TTC549 (cell line): ENCODE data around the gene PDE1C.
A peak's percentile ranks its signal among the peaks of the same experiment; 100 is the strongest.

Source experiments
- FAIRE-seq: peaks from 2 replicates; lab custom pipeline; 2012; peaks lifted over from hg19 to GRCh38; lab: Jason Lieb, UNC

The PDE1C gene

DNA sequence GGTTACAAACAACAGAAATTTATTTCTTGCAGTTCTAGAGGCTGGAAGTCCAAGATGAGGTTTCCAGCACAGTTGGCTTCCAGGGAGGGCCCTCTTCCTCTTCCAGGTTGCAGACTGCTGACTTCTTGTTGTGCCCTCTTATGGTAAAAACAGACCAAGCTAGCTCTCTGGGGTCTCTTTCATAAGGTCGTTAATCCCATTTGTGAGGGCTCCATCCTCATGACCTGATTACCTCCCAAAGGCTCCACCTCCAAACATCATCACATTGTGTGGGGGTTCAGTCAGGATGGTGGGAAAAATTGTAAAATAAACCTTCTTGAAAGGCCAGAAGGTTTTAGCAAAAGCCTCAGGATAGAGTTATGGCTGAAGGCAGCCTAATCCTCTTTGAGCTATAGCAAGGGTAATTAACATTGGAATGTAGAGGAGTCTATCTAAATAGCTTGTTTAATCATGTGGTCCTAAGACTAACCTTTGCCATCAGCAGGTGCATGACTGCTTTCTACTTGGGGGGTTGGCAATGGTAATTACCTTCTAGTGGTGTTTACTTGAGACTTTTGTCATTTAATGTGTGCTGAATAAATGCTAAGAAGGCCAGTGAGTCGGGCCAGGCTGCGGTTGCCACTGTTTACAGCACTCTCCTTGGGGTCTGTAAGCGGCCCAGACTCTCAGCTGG is 302.4 kb downstream of the PDE1C start:
- FAIRE-seq = no peak

DNA sequence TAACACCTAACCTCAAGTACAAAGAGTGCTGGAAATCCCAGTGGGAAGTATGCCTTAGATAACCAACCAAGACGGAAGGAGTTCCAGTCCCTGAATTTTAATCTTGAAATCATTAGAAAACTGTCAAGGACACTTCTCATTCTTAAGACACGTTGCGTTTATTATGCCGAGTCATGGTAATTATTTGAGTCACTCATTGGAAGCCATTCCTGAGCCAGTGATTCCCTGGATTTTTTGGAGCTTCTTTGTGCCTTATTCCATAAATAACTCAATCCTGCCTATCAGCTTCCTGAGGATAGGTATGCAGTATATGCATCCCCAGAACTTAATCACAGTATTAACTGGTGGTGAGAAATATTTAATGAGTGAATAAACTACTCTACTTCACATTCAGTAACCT is 305.7 kb downstream of the PDE1C start:
- no peak for FAIRE-seq

DNA sequence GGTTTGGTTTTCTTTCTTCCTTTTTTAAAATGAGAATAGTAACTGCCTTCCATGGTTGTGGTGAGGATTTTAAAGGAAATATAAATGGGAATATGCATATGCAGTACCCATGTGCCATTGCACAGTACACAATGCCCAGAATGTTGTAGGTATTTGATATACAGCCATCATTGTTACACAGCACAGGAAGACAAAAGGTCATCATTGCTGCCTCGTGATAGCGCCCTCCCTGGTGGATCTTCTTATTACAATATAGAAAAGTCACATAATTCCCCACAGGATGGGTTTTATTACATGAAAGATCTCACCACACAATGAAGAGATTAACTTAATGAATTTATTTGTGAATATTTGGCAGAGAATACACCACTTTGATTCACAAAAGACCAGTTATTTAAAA is 306.7 kb downstream of the PDE1C start:
- no peak for FAIRE-seq

DNA sequence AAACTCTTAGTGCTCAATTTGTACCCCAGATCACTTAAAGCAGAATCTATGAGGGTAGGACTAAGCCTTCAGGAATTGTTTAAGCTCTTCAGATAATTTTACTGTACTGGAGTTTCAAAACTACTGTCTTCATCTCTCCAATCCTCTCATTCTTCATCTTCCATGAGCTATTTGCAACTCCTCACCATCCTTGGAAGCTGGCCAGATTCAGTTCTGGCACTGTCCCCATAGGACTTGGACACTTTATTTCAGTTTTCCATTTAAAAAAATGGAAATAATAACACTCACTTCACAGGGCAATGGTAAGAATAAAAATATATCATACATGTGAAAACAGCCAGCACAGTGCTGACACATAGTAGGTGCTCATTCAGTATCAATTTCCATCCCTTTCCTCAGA is 308.6 kb downstream of the PDE1C start:
- no peak for FAIRE-seq

DNA sequence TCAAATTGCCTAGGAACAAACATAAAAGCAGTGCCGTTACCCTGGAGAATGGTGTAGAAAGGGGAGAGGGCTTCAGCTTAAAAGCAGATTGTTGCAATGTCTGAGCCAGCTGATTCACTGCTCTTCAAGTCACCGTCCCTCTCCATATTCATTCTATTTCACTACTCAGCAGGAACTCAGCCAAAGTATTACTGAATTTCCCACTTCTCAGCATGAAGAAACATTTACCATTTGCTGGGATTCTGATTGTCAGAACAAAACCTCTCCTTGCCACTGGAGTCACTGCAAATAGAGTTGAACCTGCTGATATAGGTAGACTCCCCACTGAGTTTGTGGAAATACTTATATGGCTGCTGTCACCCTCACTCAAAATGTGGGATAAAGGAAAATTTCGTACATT is 311.5 kb downstream of the PDE1C start:
- FAIRE-seq = no peak

DNA sequence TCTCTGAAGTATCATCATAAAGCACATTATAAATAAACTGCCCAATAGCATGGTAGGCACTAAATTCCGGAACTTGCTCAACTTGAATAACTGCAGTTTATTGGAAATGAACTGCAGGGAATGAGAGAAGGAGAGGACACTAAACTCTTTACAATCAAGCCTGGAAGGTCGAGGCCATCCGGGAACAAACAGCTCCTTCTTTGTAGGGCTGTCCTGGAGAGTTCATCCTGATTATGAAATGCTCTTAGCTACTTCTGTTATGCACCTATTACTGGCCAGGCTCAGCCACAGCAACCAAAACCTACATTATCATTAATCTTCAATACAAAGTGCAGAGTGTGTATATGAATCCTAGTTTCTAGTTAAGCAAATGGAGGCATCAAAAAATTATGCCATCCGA is 318.5 kb downstream of the PDE1C start:
- no peak for FAIRE-seq

DNA sequence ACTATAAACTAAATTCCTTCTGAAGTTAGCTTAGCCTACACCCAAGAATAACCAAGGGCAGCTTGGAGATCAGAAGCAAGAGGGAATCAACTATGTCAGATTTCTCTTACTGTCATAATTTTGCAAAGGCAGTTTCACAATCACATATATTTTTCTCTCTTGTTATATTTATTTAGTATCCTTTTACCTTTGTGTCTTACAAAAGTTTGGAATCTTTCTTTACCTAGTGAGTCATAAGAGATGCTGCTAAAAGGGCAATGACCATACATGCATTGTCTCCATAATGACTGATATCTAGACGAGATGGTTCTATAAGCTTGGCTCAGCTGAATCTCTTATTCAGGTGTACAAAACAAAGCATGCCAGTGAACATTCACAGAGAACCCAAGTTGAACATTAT is 322.1 kb downstream of the PDE1C start:
- no peak for FAIRE-seq

DNA sequence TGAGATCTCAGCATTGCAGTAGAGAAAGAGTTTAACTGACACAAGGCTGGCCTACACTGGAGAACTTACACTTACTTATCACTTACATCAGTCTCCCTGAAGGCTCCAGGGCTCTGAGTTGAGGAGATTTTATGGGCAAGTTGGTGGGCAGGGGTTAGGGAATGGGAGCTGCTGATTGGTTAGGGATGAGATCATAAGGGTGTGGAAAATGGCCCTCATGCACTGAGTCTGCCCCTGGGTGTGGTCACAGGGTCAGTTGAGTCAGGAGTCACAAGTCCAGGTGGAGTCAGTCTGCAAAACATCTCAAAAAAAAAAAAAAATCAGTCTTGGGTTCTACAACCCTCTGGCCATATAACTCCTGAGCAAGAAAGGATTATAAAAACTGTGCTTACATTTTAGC is 322.7 kb downstream of the PDE1C start:
- FAIRE-seq = no peak

DNA sequence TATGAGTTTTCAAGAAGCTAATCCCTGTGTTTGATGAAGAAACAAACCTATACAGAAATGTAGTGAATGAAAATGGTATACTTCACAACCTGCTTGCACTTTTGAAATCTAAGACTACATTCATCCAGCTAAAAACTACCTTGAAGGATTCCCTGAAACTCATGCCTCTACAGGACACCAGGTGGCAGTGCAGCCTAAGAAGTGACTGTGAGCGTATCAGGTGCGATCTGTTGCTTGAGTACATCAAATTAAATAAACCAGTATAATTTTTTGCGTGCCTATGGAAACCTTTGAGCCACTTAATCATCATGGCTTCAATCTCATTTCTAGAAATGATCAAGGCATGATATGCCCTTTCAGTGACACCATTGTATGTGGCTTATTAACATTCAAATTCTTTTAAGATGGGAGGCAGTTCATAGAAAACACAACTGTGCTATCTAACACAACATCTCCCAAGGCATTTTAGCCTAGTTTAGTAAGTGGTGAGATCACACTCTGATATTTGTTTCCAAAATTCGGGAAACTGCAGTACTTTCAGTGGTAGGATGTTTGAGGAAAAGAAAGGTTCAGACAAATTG is 325.8 kb downstream of the PDE1C start:
- no peak for FAIRE-seq

DNA sequence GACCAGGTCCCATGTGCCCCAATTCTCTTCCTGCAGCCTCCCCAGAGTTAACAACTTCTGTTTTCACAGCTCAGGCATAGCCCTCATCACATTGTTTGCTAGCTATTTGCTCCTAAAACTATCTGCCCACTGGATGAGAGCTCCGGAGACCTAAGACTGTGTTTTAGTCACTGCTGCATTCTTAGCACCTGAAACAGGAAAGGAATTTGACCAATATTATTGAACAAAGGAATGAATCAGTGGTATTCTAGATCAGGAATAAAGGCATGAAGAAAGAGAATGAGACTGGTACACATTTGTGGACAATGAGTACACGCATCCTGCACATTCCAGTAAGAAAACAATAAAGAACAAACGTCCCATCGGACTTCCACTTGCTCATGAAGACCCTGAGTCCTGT is 328.4 kb downstream of the PDE1C start:
- no peak for FAIRE-seq

DNA sequence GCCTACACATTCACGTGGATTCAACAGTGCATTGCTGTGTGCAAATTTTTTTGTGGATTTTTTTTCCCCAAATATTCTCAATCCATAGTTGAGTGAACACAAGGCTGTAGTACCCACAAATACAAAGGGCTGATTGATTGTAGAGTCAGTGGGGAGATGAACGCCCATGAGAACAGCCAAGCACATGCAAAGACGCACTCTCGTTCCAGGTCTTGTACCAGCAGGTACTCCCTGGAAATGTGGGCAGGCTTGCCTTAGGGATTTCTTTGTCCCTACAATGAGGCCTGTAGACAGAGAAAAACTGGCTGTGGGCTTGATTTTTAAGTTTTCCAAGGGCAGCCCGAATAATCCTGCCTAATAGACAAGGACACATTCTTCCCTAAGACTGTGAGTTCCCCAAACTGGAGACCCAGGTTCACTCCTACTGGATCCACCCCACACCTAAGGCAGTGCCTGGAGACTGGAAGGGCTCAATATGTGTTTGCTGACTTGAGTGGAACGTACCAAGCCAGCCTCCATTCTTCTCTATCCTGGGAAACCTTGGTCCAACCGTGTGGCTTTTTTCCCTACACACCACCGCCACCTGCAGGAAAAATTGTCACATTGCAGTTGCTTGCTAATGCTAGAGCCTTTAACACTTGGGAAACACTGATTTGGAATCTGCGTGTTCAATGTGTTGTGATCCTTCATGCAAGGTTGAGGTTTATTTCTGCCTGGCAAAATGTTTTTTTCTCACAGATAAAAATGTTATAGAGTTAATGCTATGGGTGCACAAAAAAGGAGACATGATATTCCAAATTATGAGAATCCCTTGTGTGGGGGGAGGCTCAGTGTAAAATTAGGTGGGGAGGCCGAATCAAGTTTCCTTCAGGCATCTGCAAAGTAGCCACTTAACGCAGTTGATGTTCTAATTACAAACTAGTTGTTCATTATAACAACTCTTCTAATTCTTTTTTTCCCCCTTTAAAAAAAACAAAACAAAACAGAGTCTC is 333.9 kb downstream of the PDE1C start:
- FAIRE-seq = peak; percentile 41

DNA sequence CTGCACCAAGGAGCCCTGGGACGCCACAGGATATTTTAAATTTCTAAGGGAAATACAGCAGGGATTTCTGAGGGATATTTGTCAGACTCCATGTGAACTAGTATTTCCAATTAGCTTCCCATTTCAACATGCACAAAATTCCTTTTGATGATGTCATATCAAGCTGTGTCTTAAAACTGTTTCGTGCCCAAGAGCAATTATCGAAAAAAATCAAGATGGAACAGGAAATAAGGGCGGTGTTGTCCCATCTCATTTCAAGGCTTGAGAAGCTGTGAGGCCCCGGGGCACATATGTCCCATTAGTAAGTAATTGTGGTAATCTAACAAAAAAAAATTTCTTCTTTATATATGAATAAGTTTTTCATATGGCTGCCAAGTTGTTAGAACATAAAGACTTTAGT is 335.8 kb downstream of the PDE1C start:
- FAIRE-seq = no peak

DNA sequence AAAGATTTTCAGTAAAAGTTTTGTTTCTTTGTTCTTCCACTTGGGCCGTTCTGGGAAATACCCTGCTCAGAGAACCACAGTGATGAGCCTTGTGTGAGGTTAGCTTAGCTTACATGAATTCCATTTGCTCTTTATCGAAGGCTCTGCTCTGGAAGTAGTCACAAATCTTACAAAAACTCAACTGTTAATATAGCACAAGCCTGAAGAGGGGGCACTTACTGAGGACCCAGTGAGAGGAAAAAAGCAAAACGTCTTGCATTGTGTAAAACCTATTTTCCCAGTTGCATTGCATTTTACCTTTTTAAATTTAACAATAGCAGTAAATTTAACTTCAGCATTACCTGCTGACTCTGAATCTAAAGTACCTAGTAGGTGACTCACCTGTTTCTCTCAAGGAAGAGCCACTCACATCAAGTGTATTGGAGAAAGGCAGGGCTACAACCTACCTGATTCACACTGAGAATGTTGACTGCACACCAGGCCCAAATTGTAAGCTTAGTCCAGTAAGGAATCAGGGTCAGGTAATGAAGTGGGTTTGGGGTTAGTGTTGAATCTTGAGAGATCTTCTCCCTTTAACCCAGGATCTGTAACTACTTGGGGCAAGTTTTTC is 340.9 kb downstream of the PDE1C start:
- no peak for FAIRE-seq

DNA sequence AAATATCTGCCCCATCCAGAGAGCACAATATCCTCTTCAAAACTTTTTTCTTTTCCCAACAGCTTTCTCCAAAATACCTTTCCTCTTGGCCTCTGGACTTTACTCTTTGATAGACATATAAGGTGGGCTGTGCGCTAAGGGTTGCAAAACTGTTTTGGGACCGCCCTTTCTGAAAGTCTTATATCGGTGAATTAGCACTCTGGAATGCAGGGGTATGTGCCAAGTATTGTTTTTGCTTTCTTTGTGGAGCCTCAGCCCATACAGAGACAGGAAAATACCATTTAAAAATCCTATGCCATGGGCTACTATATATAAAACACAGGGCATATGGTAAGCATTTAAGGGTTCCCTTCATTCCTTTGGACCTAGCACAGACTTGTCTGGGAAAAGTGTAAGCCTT is 345.5 kb downstream of the PDE1C start:
- FAIRE-seq = no peak

DNA sequence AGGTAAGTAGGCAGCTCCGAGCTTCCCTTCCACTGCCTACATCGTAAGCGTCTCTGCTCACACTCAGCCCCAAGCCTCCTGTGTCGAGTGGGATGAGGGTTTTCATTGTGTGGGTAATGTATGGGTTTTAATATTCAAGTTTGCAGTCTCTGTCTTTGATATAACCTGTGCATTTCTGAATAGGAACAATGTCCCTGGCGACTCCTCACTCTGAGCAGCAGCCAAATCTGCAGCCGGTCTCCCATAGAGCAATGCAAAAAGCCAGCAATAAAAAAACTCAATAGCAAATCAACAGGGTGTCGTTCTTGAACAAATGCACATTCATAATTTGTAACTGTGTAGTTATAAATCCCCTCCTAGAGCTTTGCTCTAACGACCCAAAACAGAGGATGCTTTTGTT is 349.8 kb downstream of the PDE1C start:
- no peak for FAIRE-seq

DNA sequence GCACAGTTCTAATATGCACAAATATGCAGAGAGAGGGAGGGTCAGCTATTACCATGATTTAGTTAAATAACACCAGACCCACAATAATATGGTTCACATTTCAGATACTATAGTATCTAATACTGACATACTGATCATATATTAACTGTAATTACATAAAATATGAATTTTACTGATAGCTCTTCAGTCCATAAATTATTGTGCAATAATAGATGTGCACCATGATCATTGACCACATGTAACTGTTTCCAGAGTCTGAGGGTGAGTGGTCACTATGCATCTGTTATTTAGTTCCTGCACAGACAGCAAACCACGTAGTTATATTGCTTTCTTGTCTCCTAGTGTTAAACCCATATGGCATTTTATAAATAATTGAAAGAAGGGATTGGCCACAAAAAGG is 353.9 kb downstream of the PDE1C start:
- FAIRE-seq = no peak

DNA sequence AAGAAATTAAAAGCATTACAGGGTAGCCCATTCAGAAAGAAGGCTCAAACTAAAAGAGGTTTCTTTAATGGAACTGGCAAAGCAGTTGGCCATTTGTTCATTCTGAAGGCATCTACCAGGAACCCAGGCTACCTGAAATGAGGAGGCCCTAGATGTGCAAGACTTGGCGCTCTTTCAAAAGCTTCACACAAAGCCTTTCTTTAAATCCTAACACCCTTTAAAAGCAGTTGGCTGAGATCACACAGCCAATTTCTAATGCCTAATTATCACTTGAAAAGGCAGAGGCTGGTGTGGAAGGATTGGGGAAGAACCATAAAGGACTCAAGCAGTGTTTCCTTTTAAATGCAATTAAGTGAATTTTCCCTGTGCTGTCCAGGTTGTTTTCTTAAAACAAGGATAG is 360.0 kb downstream of the PDE1C start:
- no peak for FAIRE-seq

DNA sequence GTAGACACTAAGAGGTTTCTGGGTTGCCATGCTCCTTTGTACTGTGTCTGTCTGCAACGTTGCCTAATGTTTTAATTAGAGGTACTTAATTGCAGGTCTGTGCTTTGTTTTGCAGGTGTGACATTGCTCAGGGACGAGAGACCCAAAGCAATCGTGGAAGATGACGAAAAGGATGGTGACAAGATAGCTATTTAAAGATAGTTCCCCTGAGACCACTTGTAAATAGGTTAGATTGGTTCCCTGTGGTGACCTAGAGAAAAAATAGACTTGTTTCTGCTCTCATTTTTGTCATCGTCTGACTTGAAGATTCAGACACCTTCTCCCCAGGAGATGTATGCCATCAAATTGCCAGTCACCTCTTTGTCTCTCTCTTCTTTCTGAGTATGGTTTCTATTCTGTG is 363.1 kb downstream of the PDE1C start:
- no peak for FAIRE-seq

DNA sequence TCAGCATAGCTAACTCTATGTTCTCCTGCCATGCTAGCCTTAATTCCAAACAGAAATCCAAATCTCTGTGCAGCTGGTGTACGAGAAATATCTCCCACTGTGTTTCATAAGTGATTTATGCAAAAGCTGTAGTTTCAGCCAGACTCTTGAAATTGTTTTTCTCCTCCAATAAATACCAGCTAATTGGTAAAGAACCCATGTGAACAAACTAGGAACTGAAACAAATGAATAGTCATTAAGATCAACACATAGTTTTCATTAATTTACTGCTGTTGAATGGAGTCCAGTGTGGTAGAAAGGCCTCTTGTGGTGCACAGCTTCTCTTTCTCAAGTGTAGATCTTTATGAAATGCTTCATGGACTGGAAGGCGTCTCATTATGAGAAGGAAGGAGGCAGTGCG is 364.8 kb downstream of the PDE1C start:
- FAIRE-seq = no peak

DNA sequence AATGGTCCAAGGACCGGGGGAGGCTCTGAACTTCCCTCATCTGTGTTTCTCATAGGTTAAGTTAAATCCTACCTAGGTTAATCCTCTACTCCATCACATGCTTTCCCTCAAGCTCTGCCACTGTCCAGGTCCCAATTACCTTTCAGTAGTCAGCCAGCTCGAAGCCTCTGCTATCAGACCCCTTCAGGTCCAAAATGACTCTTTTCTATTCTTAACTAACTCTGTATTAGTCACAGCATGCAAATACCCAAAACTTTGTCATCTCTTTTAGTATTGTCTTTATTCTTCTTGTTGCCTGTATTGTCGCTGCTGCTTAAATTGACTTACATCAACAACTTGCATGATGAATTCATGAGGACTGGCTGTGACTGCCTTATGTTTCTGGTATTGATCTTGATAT is 367.9 kb downstream of the PDE1C start:
- FAIRE-seq = no peak
